Measurements from ENCODE around the gene SPATA2. TPM values are rescaled to one million over a fixed set of nuclear protein-coding genes. Genes with fewer than 3 reads are reported as not detected.
A peak's percentile ranks its signal among the peaks of the same experiment; 100 is the strongest.
"Not testable (repeated sequence)": the region's sequence is repeated elsewhere in the genome, so short reads cannot be mapped to it uniquely, and the experiment has no call there.

SPATA2 gene
- total RNA-seq, 2 donors from 2014 or later = 10.6 to 10.8 TPM

GRCh38 chr20:49863666-49864065 is 51.7 kb downstream of the SPATA2 start:
- H3K4me3 Mint-ChIP-seq = no peak overlapping the region
- peaks cover 31% of the 10 kb centered on the region for H3K4me1 Mint-ChIP-seq (ENCODE audit: low read depth)
- H3K36me3 Mint-ChIP-seq (ENCODE audit: insufficient read depth in 2 of 2) = peaks cover 0 to 6% of the 10 kb centered on the region in 2 donors
- ATAC-seq (replicated peaks in 1 of 2) (no peak), DNase-seq (no peak)
- no peaks in the 10 kb centered on the region for H3K9me3 Mint-ChIP-seq
- no peak overlapping the region for H3K27ac Mint-ChIP-seq
- no peaks in the 10 kb centered on the region for H3K27me3 Mint-ChIP-seq (ENCODE audit: low read depth)

- H3K4me3 Mint-ChIP-seq = no peak overlapping the region
- no peaks in the 10 kb centered on the region for H3K27me3 Mint-ChIP-seq (ENCODE audit: low read depth)
- peaks cover 21% of the 10 kb centered on the region for H3K4me1 Mint-ChIP-seq (ENCODE audit: low read depth)
- ATAC-seq (replicated peaks in 1 of 2) (no peak), DNase-seq (no peak)
- H3K27ac Mint-ChIP-seq = no peak overlapping the region
- H3K36me3 Mint-ChIP-seq (ENCODE audit: insufficient read depth in 2 of 2) = peaks cover 0 to 7% of the 10 kb centered on the region in 2 donors
- H3K9me3 Mint-ChIP-seq = no peaks in the 10 kb centered on the region
Observed at GRCh38 chr20:49862607-49863200, 52.6 kb downstream of the SPATA2 start.

- H3K36me3 Mint-ChIP-seq (ENCODE audit: insufficient read depth in 2 of 2); H3K9me3 Mint-ChIP-seq; H3K27ac Mint-ChIP-seq: not testable (repeated sequence)
Observed at GRCh38 chr20:49861232-49861631, 54.1 kb downstream of the SPATA2 start.

GRCh38 chr20:49859807-49860206 is 55.5 kb downstream of the SPATA2 start:
- no peaks in the 10 kb centered on the region for H3K27me3 Mint-ChIP-seq (ENCODE audit: low read depth)
- peak; percentile 38 to 50 for ATAC-seq (replicated peaks in 1 of 2)
- H3K9me3 Mint-ChIP-seq = no peaks in the 10 kb centered on the region
- no peak for DNase-seq
- H3K27ac Mint-ChIP-seq = peak overlapping the region; percentile 79
- peaks cover 0 to 5% of the 10 kb centered on the region in 2 donors for H3K36me3 Mint-ChIP-seq (ENCODE audit: insufficient read depth in 2 of 2)
- H3K4me3 Mint-ChIP-seq = no peak overlapping the region
- H3K4me1 Mint-ChIP-seq (ENCODE audit: low read depth) = peaks cover 17% of the 10 kb centered on the region

More at GRCh38 chr20:49861232-49861631, 54.1 kb downstream of the SPATA2 start:
- not testable (repeated sequence) for H3K4me3 Mint-ChIP-seq; H3K27me3 Mint-ChIP-seq (ENCODE audit: low read depth); DNase-seq; ATAC-seq (replicated peaks in 1 of 2)
- H3K4me1 Mint-ChIP-seq (ENCODE audit: low read depth) = peaks cover 17% of the 10 kb centered on the region

GRCh38 chr20:49859011-49859410 is 56.3 kb downstream of the SPATA2 start:
- Mint-ChIP-seq H3K4me3 (no peak overlapping the region), H3K4me1 (ENCODE audit: low read depth) (peaks cover 17% of the 10 kb centered on the region), H3K36me3 (ENCODE audit: insufficient read depth in 2 of 2) (peaks cover 0 to 5% of the 10 kb centered on the region in 2 donors), H3K9me3 (no peaks in the 10 kb centered on the region), H3K27me3 (ENCODE audit: low read depth) (no peaks in the 10 kb centered on the region), H3K27ac (no peak overlapping the region)
- ATAC-seq (replicated peaks in 1 of 2) (no peak), DNase-seq (no peak)

GRCh38 chr20:49858076-49858585 is 57.2 kb downstream of the SPATA2 start:
- DNase-seq = no peak
- no peak overlapping the region for H3K4me3 Mint-ChIP-seq
- H3K4me1 Mint-ChIP-seq (ENCODE audit: low read depth) = peaks cover 17% of the 10 kb centered on the region
- no peaks in the 10 kb centered on the region for H3K27me3 Mint-ChIP-seq (ENCODE audit: low read depth)
- no peaks in the 10 kb centered on the region for H3K9me3 Mint-ChIP-seq
- no peak overlapping the region for H3K27ac Mint-ChIP-seq
- H3K36me3 Mint-ChIP-seq (ENCODE audit: insufficient read depth in 2 of 2) = peaks cover 0 to 5% of the 10 kb centered on the region in 2 donors
- no peak for ATAC-seq (replicated peaks in 1 of 2)

- peaks cover 0 to 7% of the 10 kb centered on the region in 2 donors for H3K36me3 Mint-ChIP-seq (ENCODE audit: insufficient read depth in 2 of 2)
- DNase-seq = no peak
- no peaks in the 10 kb centered on the region for H3K9me3 Mint-ChIP-seq
- no peaks in the 10 kb centered on the region for H3K27me3 Mint-ChIP-seq (ENCODE audit: low read depth)
- H3K4me3 Mint-ChIP-seq = no peak overlapping the region
- peaks cover 16% of the 10 kb centered on the region for H3K4me1 Mint-ChIP-seq (ENCODE audit: low read depth)
- H3K27ac Mint-ChIP-seq = no peak overlapping the region
- ATAC-seq (replicated peaks in 1 of 2) = no peak
Observed at GRCh38 chr20:49856904-49857303, 58.4 kb downstream of the SPATA2 start.

GRCh38 chr20:49854190-49854875 is 61.0 kb downstream of the SPATA2 start:
- Mint-ChIP-seq H3K4me3 (no peak overlapping the region), H3K27ac (no peak overlapping the region), H3K36me3 (ENCODE audit: insufficient read depth in 2 of 2) (peaks cover 0 to 10% of the 10 kb centered on the region in 2 donors), H3K9me3 (no peaks in the 10 kb centered on the region), H3K27me3 (ENCODE audit: low read depth) (no peaks in the 10 kb centered on the region), H3K4me1 (ENCODE audit: low read depth) (no peaks in the 10 kb centered on the region)
- ATAC-seq (replicated peaks in 1 of 2) (no peak), DNase-seq (no peak)

- DNase-seq (no peak), ATAC-seq (replicated peaks in 1 of 2) (no peak)
- peaks cover 0 to 15% of the 10 kb centered on the region in 2 donors for H3K36me3 Mint-ChIP-seq (ENCODE audit: insufficient read depth in 2 of 2)
- H3K4me3 Mint-ChIP-seq = no peak overlapping the region
- H3K9me3 Mint-ChIP-seq = no peaks in the 10 kb centered on the region
- H3K27ac Mint-ChIP-seq = peak overlapping the region; percentile 44
- H3K4me1 Mint-ChIP-seq (ENCODE audit: low read depth) = no peaks in the 10 kb centered on the region
- H3K27me3 Mint-ChIP-seq (ENCODE audit: low read depth) = no peaks in the 10 kb centered on the region
Observed at GRCh38 chr20:49853640-49854039, 61.7 kb downstream of the SPATA2 start.

Other genes starting within 250 kb of the SPATA2 start
- gene B4GALT5, start 201.7 kb downstream of the SPATA2 start, total RNA-seq = 10 to 100 TPM; 14.8 to 27.3 TPM
- 10 to 100 TPM; 19.0 to 19.9 TPM for gene SLC9A8, start 102.7 kb downstream of the SPATA2 start, total RNA-seq
- 100 to 1,000 TPM in 1 of 2 donors, 10 to 100 TPM in 1; 99.2 to 113 TPM for gene RNF114, start 20.9 kb upstream of the SPATA2 start, total RNA-seq
- gene SNAI1, start 67.5 kb upstream of the SPATA2 start, total RNA-seq = 1 to 10 TPM; 1.3 TPM
- gene UBE2V1, start 197.6 kb upstream of the SPATA2 start, total RNA-seq = 100 to 1,000 TPM; 150 to 176 TPM
- 10 to 100 TPM; 14.4 to 17.9 TPM for gene PEDS1, start 238.2 kb upstream of the SPATA2 start, total RNA-seq

Measured in activated T-cell treated with anti-CD3 and anti-CD28 coated beads, Interleukin-2, amount 50 U/mL, for 72 hours (primary cell).